ENCODE data around the gene CRIM1.

GRCh38 chr2:36550006-36550405 is 194.4 kb downstream of the CRIM1 start:
- TF ChIP-seq POLR2A (IDR thresholded peaks at IDR 0.05; ENCODE audit: low read length) (no peak), JUNB (IDR thresholded peaks at IDR 0.05) (no peak), MAX (IDR thresholded peaks at IDR 0.05) (no peak)
- TF ChIP-seq, protein P1, sequence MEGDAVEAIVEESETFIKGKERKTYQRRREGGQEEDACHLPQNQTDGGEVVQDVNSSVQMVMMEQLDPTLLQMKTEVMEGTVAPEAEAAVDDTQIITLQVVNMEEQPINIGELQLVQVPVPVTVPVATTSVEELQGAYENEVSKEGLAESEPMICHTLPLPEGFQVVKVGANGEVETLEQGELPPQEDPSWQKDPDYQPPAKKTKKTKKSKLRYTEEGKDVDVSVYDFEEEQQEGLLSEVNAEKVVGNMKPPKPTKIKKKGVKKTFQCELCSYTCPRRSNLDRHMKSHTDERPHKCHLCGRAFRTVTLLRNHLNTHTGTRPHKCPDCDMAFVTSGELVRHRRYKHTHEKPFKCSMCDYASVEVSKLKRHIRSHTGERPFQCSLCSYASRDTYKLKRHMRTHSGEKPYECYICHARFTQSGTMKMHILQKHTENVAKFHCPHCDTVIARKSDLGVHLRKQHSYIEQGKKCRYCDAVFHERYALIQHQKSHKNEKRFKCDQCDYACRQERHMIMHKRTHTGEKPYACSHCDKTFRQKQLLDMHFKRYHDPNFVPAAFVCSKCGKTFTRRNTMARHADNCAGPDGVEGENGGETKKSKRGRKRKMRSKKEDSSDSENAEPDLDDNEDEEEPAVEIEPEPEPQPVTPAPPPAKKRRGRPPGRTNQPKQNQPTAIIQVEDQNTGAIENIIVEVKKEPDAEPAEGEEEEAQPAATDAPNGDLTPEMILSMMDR (IDR thresholded peaks at IDR 0.05): no peak
